GM12864 (cell line): ENCODE data around the gene COL8A1.
A peak's percentile ranks its signal among the peaks of the same experiment; 100 is the strongest.

Experiments
- DNase-seq: peaks from one replicate; pipeline ENCODE4 v3.0.0-alpha.2; 2011; ENCODE audit warnings: low read depth
- H3K4me3 ChIP-seq: 2 replicates; pipeline ENCODE4 v1.5.1; 2011; ENCODE audit warnings: mild to moderate bottlenecking, low read depth, low read length, control low read depth
- TF ChIP-seq, protein P1 (sequence below): IDR thresholded peaks from 2 replicates; pipeline ENCODE4 v1.5.1; 2011; ENCODE audit warnings: low read depth, mild to moderate bottlenecking, moderate library complexity, low read length, control low read depth, inconsistent platforms; ENCODE audit errors: missing control alignments

COL8A1 gene

DNA sequence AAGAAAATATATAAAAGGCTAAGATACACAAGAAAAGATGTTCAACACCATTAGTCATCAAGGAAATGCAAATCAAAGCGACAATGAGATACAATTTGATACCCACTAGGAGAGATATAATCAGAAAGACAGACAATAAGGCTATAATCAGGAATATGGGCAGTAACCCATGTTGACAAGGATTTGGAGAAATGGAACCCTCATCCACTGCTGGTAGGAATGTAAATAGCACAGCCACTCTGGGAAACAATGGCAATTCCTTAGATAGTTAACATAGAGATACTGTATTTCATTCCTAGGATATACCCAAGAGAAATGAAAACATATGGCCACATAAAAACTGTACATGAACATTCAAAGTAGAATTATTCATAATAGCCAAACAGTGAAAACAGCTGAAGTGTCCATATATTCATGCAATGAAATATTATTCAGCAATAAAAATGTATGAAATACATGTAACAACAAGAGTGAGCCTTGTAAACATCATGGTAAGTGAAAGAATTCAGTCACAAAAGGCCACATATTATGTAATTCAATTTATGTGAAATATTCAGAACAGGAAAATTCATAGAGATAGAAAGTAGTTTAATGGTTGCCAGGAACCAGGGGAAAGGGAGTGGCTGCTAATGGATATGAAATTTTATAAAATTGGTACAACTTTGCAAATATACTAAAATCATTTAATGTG, 18.2 kb upstream of the COL8A1 start:
- TF ChIP-seq, protein P1, sequence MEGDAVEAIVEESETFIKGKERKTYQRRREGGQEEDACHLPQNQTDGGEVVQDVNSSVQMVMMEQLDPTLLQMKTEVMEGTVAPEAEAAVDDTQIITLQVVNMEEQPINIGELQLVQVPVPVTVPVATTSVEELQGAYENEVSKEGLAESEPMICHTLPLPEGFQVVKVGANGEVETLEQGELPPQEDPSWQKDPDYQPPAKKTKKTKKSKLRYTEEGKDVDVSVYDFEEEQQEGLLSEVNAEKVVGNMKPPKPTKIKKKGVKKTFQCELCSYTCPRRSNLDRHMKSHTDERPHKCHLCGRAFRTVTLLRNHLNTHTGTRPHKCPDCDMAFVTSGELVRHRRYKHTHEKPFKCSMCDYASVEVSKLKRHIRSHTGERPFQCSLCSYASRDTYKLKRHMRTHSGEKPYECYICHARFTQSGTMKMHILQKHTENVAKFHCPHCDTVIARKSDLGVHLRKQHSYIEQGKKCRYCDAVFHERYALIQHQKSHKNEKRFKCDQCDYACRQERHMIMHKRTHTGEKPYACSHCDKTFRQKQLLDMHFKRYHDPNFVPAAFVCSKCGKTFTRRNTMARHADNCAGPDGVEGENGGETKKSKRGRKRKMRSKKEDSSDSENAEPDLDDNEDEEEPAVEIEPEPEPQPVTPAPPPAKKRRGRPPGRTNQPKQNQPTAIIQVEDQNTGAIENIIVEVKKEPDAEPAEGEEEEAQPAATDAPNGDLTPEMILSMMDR = no peak
- no peak for DNase-seq
- no peak overlapping the region for H3K4me3 ChIP-seq

DNA sequence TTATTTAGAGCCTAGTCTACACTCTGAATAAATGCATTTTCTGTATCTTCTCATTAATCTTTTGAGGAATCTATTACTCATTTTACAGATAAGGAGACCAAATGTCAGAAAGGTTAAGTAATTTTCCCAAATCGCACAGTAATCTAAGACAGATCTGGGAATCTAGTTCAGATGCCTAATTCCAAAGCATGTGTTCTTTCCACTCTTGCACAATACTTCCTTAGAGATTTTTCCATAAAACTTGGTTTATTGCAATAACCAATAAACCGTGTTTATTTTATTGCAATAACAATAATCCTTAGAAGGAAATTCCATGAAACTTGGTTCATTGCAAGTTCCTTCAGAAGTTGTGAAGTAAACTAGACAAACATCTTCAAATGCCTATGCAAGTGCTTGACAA, 17.4 kb upstream of the COL8A1 start:
- no peak overlapping the region for H3K4me3 ChIP-seq
- DNase-seq = no peak
- TF ChIP-seq, protein P1 = no peak

DNA sequence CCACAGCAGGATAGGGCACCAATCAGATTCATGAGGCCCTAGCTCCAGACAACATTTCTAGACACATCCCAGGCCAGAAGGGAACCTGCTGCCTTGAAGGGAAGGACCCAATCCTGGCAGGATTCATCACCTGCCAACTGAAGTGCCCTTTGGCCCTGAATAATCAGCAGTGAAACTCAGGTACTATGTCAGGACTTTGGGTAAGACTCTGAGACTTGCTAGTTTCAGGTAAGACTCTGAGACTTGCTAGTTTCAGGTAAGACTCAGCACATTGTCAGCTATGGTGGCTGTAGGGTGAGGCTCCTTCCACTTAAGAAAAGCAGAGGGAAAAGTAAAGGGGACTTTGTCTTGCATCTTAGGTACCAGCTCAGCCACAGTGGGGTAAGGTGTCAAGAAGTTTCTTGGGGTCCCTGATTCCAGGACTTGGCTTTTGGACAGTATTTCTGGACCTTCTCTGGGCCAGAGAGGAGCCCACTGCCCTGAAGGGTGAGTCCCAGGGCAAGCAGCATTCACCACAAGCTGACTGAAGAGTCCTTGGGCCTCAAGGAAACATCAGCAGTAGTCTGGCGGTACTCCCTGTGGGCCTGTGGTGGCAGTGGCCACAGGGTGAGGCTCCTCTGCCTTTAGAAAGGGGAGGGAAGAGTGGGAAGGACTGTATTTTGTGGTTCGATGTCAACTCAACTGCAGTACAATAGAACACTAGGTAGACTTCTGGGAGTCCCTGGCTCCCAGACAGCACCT, 13.7 kb upstream of the COL8A1 start:
- TF ChIP-seq, protein P1 = no peak
- no peak for DNase-seq
- H3K4me3 ChIP-seq = no peak overlapping the region

DNA sequence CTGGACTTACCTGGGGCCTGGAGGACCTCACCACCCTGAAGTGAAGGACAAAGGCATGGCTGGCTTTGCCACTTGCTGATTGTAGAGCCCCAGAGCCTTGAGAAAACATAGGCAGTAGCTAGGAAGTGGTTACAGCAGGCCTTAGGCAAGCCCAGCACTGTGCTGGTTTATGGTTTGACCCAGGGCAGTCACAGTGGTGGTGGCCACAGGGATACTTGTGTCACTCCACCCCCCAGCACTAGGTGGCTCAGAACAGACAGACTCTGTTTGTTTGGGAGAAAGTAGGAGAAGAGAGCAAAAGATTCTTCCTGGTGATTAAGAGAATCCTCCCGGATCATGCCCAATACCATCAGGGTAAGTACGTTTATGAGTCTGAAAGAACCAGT, 13.2 kb upstream of the COL8A1 start:
- no peak for DNase-seq
- TF ChIP-seq, protein P1 = no peak
- no peak overlapping the region for H3K4me3 ChIP-seq

DNA sequence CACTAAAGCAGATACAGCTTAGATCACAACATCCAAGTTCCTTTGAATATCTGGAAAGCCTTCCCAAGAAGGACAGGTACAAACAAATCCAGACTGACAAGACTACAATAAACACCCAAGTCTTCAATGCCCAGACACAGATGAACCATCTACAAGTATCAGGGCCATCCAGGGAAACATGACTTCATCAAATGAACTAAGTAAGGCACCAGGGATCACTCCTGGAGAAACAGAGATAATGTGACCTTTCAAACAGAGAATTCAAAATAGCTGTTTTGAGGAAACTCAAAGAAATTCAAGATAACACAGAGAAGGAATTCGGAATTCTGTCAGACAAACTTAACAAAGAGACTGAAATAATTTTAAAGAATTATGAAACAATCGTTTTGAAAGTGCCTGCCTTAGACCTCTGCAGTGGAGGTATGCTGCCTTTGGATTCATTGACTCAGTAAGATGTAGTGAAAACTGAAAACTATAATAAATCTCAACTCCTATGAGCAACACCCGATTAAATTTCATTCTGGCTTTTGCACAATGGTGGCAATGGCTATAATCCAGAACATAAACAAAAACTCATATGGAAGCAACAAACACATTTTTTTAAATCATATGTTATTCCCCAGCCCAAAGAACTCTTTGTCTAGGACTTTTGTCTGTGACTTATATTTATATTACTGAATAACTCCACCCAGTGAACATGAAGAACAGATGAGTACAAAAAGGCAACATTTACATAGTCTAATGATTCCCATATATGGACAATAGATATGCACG, 12.6 kb upstream of the COL8A1 start:
- no peak overlapping the region for H3K4me3 ChIP-seq
- no peak for DNase-seq
- TF ChIP-seq, protein P1 = no peak

DNA sequence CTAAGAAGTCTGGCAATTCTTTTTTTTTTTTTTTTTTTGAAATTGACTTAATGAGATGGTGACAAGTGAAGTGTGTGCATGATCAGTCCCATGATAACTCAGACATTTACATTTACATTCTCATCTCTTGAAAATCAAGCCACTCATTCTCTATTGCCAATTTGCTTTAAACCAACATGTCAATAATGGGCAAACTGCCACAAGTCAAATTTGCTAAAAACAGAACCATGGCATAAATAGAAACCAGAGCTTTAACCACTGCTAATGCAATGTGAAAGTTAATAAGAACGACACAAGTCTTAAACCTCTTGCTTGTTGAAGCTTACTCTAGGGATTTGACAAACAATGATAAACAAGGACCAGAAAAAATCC, 12.0 kb upstream of the COL8A1 start:
- DNase-seq = peak; percentile 5
- TF ChIP-seq, protein P1 = no peak
- no peak overlapping the region for H3K4me3 ChIP-seq
